Measurements from ENCODE around the gene MEDAG. TPM values are rescaled to one million over a fixed set of nuclear protein-coding genes. Genes with fewer than 3 reads are reported as not detected.

Gene MEDAG
- total RNA-seq, 4 donors from 2014 or later: 113 to 601 (median 377) TPM

DNA sequence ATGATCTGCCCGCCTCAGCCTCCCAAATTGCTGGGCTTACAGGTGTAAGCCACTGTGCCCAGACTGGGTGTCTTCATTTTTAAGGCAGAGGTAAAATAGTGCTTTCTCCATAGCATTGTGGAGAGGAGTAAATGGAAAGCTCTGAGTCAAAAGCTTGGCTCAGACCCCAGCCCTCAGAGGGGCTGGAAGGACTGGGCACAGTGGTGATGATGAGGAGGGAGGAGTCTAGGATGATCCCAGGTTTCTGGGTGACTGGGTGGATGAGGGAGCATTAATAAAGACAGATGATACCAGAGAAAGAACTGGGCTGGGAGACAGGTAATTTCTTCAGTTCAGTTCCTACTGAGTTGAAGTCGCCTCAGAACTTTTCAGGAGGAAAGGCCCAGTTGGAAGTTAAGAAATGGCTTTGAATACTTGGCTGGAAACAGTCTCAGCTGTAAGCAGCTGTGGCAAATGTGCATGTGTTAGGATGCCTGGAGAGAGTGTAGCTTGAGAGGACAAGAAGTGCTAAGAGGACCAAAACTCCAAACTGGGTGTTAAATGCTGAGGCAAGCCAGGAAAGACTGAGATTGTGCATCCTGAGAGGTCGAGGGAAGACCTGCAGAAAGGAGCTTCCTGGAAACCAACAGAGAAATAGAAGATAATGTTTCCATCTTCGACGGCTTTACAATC is 37.1 kb upstream of the MEDAG start:
- DNase-seq (ENCODE audit: low spot score): no peak
- ATAC-seq (ENCODE audit: low FRiP score): no peak
- no peak for TF ChIP-seq CTCF (IDR thresholded peaks at IDR 0.05)

DNA sequence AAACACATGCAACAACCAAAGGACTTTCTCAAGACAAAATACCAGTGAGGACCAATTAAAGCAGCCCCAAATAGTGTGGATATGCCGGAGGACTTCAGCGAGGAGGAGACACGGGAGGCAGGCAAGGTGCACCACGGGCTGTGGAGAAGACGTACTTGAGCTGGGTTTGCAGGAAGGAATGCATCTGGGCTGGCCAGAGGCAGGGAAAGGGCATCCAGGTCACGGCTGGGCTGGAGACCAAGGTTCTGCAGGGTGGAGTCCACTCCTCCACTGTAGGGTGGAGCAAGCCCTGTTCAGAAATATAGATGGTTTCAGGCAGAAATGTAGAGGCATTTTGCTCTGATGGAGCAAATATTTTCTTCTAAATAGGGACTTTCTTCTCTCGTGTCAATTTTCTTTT is 36.6 kb upstream of the MEDAG start:
- DNase-seq (ENCODE audit: low spot score): no peak
- no peak for TF ChIP-seq CTCF (IDR thresholded peaks at IDR 0.05)
- ATAC-seq (ENCODE audit: low FRiP score): peak; percentile 18

GRCh38 chr13:30870049-30870884 is 35.8 kb upstream of the MEDAG start:
- ATAC-seq (ENCODE audit: low FRiP score) (peak; percentile 90), DNase-seq (ENCODE audit: low spot score) (peak; percentile 71)

GRCh38 chr13:30870916-30871587 is 35.0 kb upstream of the MEDAG start:
- no peak for DNase-seq (ENCODE audit: low spot score)
- ATAC-seq (ENCODE audit: low FRiP score): no peak
- TF ChIP-seq CTCF (IDR thresholded peaks at IDR 0.05): no peak

More at GRCh38 chr13:30870049-30870884, 35.8 kb upstream of the MEDAG start:
- no peak for TF ChIP-seq CTCF (IDR thresholded peaks at IDR 0.05)

- no peak for ATAC-seq (ENCODE audit: low FRiP score)
- TF ChIP-seq CTCF (IDR thresholded peaks at IDR 0.05): no peak
- no peak for DNase-seq (ENCODE audit: low spot score)
Observed at GRCh38 chr13:30871588-30872275, 34.3 kb upstream of the MEDAG start.

DNA sequence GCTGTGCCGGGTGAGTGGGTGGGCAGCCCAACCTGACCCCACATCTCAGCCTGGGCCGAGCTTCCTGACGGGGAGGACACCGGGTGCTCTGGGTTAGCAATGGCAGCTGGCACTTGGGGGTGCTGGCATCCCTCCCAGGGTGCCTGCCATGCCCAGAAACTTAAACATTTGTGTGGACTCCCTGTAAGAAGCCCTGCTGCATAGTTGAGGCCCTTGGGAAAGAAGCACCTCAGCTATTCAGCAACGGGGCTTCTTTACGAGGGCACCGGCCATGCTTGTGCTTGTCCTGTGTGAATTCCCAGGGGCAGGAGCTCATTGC is 33.8 kb upstream of the MEDAG start:
- DNase-seq (ENCODE audit: low spot score) (no peak), ATAC-seq (ENCODE audit: low FRiP score) (no peak)
- TF ChIP-seq CTCF (IDR thresholded peaks at IDR 0.05): no peak
